ENCODE results near the gene PDZD7. TPM values are rescaled to one million over a fixed set of nuclear protein-coding genes. Genes with fewer than 3 reads are reported as not detected.

PDZD7 gene
- total and polyA plus RNA-seq, 9 of the 15 experiments (the other 6 are each of a cell fraction or from before 2014, with no cell fraction given): 0.04 to 0.24 (median 0.08) TPM; not detected in 3

DNA sequence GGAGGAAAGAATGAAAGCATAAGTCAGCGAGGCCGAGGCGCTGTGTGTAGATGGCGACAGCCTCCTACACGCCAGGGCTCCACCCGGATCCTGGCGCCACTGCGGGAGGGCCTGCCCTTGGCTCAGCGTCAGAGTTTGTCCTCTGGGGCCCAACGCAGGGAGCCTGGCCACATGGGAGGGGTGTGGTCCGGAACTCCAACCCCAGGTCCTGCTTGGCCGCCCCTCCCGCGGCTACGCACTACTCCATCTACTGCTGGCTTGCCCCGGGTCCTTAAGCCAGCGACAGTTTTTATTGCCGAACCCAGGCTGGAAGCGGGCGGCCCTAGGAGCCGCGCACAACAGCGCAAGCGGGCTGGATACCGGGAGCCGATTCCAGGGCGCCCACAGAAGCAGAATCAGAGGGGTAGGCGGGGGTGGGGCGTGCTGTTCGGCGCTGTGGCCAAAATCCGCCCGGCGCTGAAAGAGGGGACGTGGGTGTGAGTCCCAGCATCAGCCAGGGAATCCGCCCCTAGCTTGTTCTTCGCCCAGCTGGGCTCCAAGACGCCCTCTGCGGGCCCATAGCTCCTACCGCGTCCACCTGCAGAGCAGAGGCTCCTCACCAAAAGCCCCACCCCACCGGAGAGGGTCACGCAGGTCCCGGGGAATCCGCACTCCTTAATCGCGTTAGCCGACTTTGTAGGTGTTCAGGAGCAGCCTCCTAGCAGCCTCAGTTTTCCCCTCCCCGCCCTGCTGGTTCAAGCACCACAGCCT lies 35.4 kb upstream of the PDZD7 start (continued):
- TF ChIP-seq ZNF592 (IDR thresholded peaks at IDR 0.05) (0 out of 2 replicates have a peak, but pooled peaks have one; percentile 23), DEAF1 (CRISPR knock-in tag; IDR thresholded peaks at IDR 0.05) (0 out of 2 replicates have a peak, but pooled peaks have one; percentile 27), MTA3 (IDR thresholded peaks at IDR 0.05; ENCODE audit: borderline replicate concordance) (0 out of 2 replicates have a peak, but pooled peaks have one; percentile 72), AFF4 (CRISPR knock-in tag; IDR thresholded peaks at IDR 0.05) (no peak), TEAD1 (CRISPR knock-in tag; IDR thresholded peaks at IDR 0.05) (0 out of 4 replicates have a peak, but pooled peaks of 1 of the 2 experiments have one; percentile 38), CREM (IDR thresholded peaks at IDR 0.05; ENCODE audit: low read depth) (peak; percentile 65), THRAP3 (IDR thresholded peaks at IDR 0.05; ENCODE audit: borderline replicate concordance) (no peak), TOE1 (IDR thresholded peaks at IDR 0.05; ENCODE audit: borderline replicate concordance) (peak; percentile 64; the same call in 1 of the 2 replicates), TOE1 (CRISPR knock-in tag; IDR thresholded peaks at IDR 0.05; ENCODE audit: borderline replicate concordance, low read depth) (no peak), STAG1 (CRISPR knock-in tag; IDR thresholded peaks at IDR 0.05; ENCODE audit: borderline replicate concordance) (no peak), ETV1 (tag; conservative IDR thresholded peaks at IDR 0.05; ENCODE audit: low read depth) (peak; percentile 66), YY1 (IDR thresholded peaks at IDR 0.05; ENCODE audit: borderline replicate concordance in 1 of 3, control insufficient read depth in 1 of 3, extremely low read depth in 1 of 3, insufficient read depth in 3 of 3, insufficient read length in 1 of 3, insufficient replicate concordance in 2 of 3, low read depth in 1 of 3, low read length in 2 of 3) (peak in 1 of 3 experiments; percentile 78), MYC (IDR thresholded peaks at IDR 0.05; ENCODE audit: low read depth, low read length) (peak; percentile 88), MYC (CRISPR knock-in tag; IDR thresholded peaks at IDR 0.05; ENCODE audit: borderline replicate concordance, low read depth) (no peak)
- TF ChIP-seq, protein P1, sequence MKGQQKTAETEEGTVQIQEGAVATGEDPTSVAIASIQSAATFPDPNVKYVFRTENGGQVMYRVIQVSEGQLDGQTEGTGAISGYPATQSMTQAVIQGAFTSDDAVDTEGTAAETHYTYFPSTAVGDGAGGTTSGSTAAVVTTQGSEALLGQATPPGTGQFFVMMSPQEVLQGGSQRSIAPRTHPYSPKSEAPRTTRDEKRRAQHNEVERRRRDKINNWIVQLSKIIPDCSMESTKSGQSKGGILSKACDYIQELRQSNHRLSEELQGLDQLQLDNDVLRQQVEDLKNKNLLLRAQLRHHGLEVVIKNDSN (CRISPR knock-in tag; IDR thresholded peaks at IDR 0.05): peak; percentile 60
